ENCODE data around the gene PLEKHA6. TPM values are rescaled to one million over a fixed set of nuclear protein-coding genes. Genes with fewer than 3 reads are reported as not detected.
"Not testable (repeated sequence)": the region's sequence is repeated elsewhere in the genome, so short reads cannot be mapped to it uniquely, and the experiment has no call there.

Gene PLEKHA6
- total RNA-seq, 1 donor = 3.9 TPM

DNA sequence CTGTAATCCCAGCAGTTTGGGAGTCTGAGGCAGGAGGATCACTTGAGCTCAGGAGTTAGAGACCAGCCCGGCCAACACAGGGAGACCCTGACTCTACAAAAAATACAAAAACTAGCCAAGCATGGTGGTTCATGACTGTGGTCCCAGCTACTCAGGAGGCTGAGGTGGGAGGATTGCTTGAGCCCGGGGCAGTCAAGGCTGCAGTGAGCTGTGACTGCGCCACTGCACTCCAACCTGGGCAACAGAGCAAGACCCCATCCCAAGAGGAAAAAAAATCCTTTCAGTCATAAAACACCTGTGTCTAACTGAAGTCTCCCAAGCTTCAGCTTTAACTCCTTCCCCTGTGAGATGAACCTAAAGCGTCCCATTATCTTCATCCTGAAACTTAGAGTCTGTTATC is 112.9 kb downstream of the PLEKHA6 start:
- TF ChIP-seq, protein P1, sequence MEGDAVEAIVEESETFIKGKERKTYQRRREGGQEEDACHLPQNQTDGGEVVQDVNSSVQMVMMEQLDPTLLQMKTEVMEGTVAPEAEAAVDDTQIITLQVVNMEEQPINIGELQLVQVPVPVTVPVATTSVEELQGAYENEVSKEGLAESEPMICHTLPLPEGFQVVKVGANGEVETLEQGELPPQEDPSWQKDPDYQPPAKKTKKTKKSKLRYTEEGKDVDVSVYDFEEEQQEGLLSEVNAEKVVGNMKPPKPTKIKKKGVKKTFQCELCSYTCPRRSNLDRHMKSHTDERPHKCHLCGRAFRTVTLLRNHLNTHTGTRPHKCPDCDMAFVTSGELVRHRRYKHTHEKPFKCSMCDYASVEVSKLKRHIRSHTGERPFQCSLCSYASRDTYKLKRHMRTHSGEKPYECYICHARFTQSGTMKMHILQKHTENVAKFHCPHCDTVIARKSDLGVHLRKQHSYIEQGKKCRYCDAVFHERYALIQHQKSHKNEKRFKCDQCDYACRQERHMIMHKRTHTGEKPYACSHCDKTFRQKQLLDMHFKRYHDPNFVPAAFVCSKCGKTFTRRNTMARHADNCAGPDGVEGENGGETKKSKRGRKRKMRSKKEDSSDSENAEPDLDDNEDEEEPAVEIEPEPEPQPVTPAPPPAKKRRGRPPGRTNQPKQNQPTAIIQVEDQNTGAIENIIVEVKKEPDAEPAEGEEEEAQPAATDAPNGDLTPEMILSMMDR (IDR thresholded peaks at IDR 0.05; ENCODE audit: insufficient read depth, low read depth, low read length) = no peak
- H3K4me3 ChIP-seq (ENCODE audit: low read depth, low read length) = no peak overlapping the region
- no peak for DNase-seq (ENCODE audit: low read depth)

DNA sequence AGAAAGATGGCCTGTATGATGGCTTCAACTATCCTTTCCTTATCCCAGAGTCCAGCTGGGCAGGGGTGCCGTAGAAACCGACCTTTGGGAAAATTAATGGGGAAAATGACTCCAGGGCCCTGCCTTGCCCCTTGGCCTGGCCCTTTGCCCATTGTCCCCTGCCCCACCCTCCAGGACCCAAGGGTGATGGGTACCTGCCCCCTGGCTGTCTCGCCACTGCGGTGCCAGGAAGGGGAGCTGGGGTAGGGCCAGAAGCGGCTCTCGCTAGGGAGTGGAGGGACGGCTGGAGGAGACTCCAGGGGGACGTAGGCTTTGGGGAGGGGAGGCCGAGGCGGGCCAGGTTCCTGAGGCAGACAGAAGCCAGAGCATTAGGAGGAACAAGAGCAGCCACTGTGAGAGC is 116.8 kb downstream of the PLEKHA6 start:
- TF ChIP-seq, protein P1 (IDR thresholded peaks at IDR 0.05; ENCODE audit: insufficient read depth, low read depth, low read length) = no peak
- no peak for DNase-seq (ENCODE audit: low read depth)
- no peak overlapping the region for H3K4me3 ChIP-seq (ENCODE audit: low read depth, low read length)

DNA sequence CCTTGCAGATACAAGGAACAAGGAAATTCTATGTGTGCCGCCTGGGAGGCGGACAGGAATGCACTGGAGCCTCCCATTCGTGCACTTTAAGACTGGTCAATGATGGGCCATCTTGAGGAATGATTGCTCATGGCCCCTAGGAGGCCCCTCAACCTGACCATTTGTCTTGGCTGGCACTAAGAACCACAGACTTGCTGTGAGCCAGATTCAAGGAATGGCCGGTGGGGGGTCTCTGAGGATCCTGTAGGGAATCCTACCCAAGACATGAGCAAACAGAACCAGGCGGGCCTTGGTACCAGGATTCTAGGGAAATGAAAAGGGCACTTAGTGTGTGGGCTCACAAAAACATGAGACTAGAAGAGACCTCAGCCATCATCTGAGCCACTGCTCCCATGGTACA is 117.8 kb downstream of the PLEKHA6 start:
- TF ChIP-seq, protein P1 (IDR thresholded peaks at IDR 0.05; ENCODE audit: insufficient read depth, low read depth, low read length) = no peak
- H3K4me3 ChIP-seq (ENCODE audit: low read depth, low read length) = no peak overlapping the region
- DNase-seq (ENCODE audit: low read depth) = no peak

DNA sequence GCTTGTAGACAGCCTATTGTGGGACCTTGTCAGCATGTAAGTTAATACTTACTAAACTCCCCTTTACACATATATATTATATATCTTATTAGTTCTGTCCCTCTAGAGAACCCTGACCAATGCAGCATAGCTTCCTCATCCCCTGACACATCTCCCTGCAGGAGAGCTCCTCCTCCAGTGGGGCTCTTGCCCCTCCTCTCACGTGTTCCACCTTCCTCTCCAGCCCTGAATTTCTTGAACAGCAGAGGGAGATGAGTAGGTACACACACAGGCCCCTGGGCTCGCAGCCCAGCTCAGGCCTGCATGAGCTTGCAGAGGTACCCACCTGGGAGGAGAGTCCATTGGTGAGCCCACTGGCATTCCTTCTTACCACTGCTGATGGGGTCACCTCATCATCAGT is 118.7 kb downstream of the PLEKHA6 start:
- DNase-seq (ENCODE audit: low read depth) = no peak
- TF ChIP-seq, protein P1 (IDR thresholded peaks at IDR 0.05; ENCODE audit: insufficient read depth, low read depth, low read length) = no peak
- no peak overlapping the region for H3K4me3 ChIP-seq (ENCODE audit: low read depth, low read length)

DNA sequence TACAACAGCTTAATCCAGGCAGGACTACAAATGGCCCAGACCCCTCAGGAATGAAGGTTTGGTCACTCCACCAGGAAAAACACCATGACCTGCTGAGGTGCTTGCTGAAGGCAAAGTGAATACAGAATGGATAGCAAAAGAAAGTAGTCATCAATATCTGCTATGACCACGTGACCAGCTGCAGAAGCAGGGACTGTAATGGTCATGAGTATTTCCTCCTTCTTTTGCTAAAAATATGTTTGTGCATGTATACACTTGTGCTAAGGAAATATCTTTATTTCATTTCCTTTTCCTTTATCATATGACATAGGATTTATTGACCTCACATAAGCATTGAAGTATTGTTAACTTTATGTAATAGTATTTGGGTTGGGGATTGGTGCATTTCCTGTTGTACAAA is 119.5 kb downstream of the PLEKHA6 start:
- DNase-seq (ENCODE audit: low read depth) = no peak
- TF ChIP-seq, protein P1 (IDR thresholded peaks at IDR 0.05; ENCODE audit: insufficient read depth, low read depth, low read length) = no peak

DNA sequence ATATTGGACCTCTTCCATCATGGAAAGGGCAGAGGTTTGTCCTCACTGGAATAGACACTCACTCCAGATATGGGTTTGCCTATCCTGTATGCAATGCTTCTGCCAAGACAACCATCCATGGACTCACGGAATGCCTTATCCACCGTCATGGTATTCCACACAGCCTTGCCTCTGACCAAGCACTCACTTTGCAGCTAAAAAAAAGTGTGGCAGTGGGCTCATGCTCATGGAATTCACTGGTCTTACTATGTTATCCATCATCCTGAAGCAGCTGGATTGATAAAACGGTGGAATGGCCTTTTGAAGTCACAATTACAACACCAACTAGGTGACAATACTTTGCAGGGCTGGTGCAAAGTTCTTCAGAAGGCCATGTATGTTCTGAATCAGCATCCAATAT is 120.3 kb downstream of the PLEKHA6 start:
- not testable (repeated sequence) for DNase-seq (ENCODE audit: low read depth); H3K4me3 ChIP-seq (ENCODE audit: low read depth, low read length)

More for the DNA sequence above, 119.5 kb downstream of the PLEKHA6 start:
- no peak overlapping the region for H3K4me3 ChIP-seq (ENCODE audit: low read depth, low read length)

DNA sequence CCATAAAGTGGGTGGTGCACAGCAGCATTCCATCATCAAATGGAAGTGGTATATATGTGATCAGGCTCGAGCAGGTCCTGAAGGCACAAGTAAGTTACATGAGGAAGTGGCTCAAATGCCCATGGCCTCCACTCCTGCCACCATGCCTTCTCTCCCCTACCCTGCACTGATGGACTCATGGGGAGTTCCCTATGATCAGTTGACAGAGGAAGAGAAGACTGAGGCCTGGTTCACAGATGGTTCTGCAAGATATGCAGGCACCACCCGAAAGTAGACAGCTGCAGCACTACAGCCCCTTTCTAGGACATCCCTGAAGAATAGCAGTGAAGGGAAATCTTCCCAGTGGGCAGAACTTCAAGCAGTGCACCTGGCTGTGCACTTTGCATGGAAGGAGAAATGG is 121.2 kb downstream of the PLEKHA6 start:
- DNase-seq (ENCODE audit: low read depth); H3K4me3 ChIP-seq (ENCODE audit: low read depth, low read length): not testable (repeated sequence)

DNA sequence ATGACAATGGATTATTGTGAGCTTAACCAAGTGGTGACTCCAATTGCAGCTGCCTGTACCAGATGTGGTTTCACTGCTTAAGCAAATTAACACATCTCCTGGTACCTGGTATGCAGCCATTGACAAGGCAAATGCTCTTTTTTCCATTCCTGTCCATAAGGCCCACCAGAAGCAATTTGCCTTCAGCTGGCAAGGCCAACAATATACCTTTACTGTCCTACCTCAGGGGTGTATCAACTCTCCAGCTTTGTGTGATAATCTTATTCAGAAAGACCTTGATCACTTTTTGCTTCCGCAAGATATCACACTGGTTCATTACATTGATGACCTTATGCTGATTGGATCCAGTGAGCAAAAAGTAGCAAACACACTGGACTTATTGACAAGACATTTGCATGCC is 122.2 kb downstream of the PLEKHA6 start:
- not testable (repeated sequence) for H3K4me3 ChIP-seq (ENCODE audit: low read depth, low read length); DNase-seq (ENCODE audit: low read depth)

DNA sequence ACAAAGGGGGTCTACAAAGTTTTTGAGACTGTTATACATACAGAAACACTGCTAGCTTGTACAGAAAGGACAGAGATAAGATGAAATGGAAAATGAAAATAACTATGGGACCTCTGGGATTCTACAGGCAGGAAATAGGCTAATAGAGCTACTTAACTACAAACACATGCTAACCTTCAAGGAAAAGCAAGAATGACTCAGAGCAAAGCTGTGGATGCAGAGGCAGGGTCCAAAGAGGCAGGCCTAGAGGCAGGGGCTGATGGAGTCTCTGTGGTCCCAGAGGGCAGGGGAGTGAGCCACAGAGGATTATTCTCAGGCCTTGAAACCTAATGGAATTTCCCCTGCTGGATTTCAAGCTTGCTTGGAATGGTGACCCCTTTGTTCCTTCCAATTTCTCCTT is 127.2 kb downstream of the PLEKHA6 start:
- H3K4me3 ChIP-seq (ENCODE audit: low read depth, low read length) = no peak overlapping the region
- peak; percentile 8 for DNase-seq (ENCODE audit: low read depth)
- TF ChIP-seq, protein P1 (IDR thresholded peaks at IDR 0.05; ENCODE audit: insufficient read depth, low read depth, low read length) = no peak

All from fibroblast of villous mesenchyme (primary cell).